ENCODE results near the gene AFDN.
A peak's percentile ranks its signal among the peaks of the same experiment; 100 is the strongest.

The AFDN gene

DNA sequence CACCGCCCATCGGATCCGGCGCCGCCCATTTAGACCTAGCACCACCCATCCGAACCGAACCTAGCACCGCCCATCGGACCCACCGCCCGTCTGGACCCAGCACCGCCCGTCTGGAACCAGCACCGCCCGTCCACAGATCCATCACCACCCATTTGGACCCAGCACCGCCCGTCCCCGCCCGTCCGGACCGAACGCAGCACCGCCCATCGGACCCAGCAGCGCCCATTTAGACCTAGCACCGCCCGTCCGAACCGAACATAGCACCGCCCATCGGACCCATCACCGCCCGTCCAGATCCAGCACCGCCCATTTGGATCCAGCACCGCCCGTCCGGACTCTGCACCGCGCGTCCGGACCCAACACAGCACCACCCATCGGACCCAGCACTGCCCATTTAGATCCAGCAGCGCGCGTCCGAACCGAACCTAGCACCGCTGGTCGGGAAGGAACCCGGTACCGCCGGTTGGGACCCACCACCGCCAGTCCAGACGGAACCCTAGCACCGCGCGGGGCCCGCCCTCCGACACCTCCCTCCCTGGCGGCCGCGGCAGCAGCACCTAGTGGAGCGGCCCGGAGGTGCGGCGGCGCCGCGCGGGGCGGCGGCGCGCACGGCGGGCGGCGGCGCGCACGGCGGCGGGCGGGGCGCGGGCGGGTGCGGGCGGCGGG lies 348 bp upstream of the AFDN start:
- H3K4me2 ChIP-seq (ENCODE audit: low read depth, low read length), result peak overlapping the region; percentile 59; the same call in 1 of the 2 replicates
- no peaks in the 10 kb centered on the region for H3K9me2 ChIP-seq (replicated peaks; ENCODE audit: insufficient read depth, low read length)
- H3K27me3 ChIP-seq (replicated peaks; ENCODE audit: insufficient read depth, low read length), result no peaks in the 10 kb centered on the region
- H4K20me1 ChIP-seq (ENCODE audit: insufficient read depth, low read length), result no peaks in the 10 kb centered on the region
- peak overlapping the region; percentile 67 for H3K4me3 ChIP-seq (ENCODE audit: low read length)
- peak overlapping the region; percentile 31; the same call in 1 of the 2 replicates for H3K9ac ChIP-seq (ENCODE audit: low read length)
- no peaks in the 10 kb centered on the region for H3K36me3 ChIP-seq (replicated peaks; ENCODE audit: insufficient read depth, low read length)
- no peaks in the 10 kb centered on the region for H3K4me1 ChIP-seq (ENCODE audit: low read length)
- no peak for TF ChIP-seq EZH2 (optimal IDR thresholded peaks at IDR 0.05; ENCODE audit: low read depth, low read length)
- TF ChIP-seq, protein P1, sequence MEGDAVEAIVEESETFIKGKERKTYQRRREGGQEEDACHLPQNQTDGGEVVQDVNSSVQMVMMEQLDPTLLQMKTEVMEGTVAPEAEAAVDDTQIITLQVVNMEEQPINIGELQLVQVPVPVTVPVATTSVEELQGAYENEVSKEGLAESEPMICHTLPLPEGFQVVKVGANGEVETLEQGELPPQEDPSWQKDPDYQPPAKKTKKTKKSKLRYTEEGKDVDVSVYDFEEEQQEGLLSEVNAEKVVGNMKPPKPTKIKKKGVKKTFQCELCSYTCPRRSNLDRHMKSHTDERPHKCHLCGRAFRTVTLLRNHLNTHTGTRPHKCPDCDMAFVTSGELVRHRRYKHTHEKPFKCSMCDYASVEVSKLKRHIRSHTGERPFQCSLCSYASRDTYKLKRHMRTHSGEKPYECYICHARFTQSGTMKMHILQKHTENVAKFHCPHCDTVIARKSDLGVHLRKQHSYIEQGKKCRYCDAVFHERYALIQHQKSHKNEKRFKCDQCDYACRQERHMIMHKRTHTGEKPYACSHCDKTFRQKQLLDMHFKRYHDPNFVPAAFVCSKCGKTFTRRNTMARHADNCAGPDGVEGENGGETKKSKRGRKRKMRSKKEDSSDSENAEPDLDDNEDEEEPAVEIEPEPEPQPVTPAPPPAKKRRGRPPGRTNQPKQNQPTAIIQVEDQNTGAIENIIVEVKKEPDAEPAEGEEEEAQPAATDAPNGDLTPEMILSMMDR (IDR thresholded peaks at IDR 0.05; ENCODE audit: low read length), result peak; percentile 6; the same call in 1 of the 2 replicates
- peaks cover 14% of the 10 kb centered on the region for H3K79me2 ChIP-seq (ENCODE audit: low read length)
- no peak overlapping the region for H3K27ac ChIP-seq (ENCODE audit: low read length)
- peak overlapping the region; percentile 77; the same call in 1 of the 2 replicates for H2AFZ ChIP-seq (ENCODE audit: low read length)
- H3F3A ChIP-seq (ENCODE audit: insufficient read depth, low read length), result no peaks in the 10 kb centered on the region
- no peaks in the 10 kb centered on the region for H3K9me3 ChIP-seq (replicated peaks; ENCODE audit: insufficient read depth, low read length)
- peak; percentile 37 for DNase-seq

- no peak overlapping the region for H2AFZ ChIP-seq (ENCODE audit: low read length)
- H3F3A ChIP-seq (ENCODE audit: insufficient read depth, low read length), result no peaks in the 10 kb centered on the region
- H3K27ac ChIP-seq (ENCODE audit: low read length), result no peak overlapping the region
- H3K9me3 ChIP-seq (replicated peaks; ENCODE audit: insufficient read depth, low read length), result no peaks in the 10 kb centered on the region
- no peak for TF ChIP-seq EZH2 (optimal IDR thresholded peaks at IDR 0.05; ENCODE audit: low read depth, low read length)
- peaks cover 19% of the 10 kb centered on the region for H3K79me2 ChIP-seq (ENCODE audit: low read length)
- peak overlapping the region; percentile 60 for H3K4me2 ChIP-seq (ENCODE audit: low read depth, low read length)
- H3K9me2 ChIP-seq (replicated peaks; ENCODE audit: insufficient read depth, low read length), result no peaks in the 10 kb centered on the region
- H3K4me3 ChIP-seq (ENCODE audit: low read length), result peak overlapping the region; percentile 54
- H3K9ac ChIP-seq (ENCODE audit: low read length), result no peak overlapping the region
- H3K4me1 ChIP-seq (ENCODE audit: low read length), result 0 out of 2 replicates have a peak, but pooled peaks cover 4% of the 10 kb centered on the region
- DNase-seq, result peak; percentile 48
- no peaks in the 10 kb centered on the region for H3K27me3 ChIP-seq (replicated peaks; ENCODE audit: insufficient read depth, low read length)
- H3K36me3 ChIP-seq (replicated peaks; ENCODE audit: insufficient read depth, low read length), result no peaks in the 10 kb centered on the region
- H4K20me1 ChIP-seq (ENCODE audit: insufficient read depth, low read length), result no peaks in the 10 kb centered on the region
These were observed 1.0 kb downstream of the AFDN start for GRCh38 chr6:167827583-167828324.

- H4K20me1 ChIP-seq (ENCODE audit: insufficient read depth, low read length), result no peaks in the 10 kb centered on the region
- no peaks in the 10 kb centered on the region for H3K36me3 ChIP-seq (replicated peaks; ENCODE audit: insufficient read depth, low read length)
- no peak overlapping the region for H3K27ac ChIP-seq (ENCODE audit: low read length)
- peak overlapping the region; percentile 60; the same call in 1 of the 2 replicates for H3K4me2 ChIP-seq (ENCODE audit: low read depth, low read length)
- H3K9ac ChIP-seq (ENCODE audit: low read length), result no peak overlapping the region
- no peak for DNase-seq
- H3K9me2 ChIP-seq (replicated peaks; ENCODE audit: insufficient read depth, low read length), result no peaks in the 10 kb centered on the region
- H3K79me2 ChIP-seq (ENCODE audit: low read length), result peaks cover 19% of the 10 kb centered on the region
- no peak for TF ChIP-seq EZH2 (optimal IDR thresholded peaks at IDR 0.05; ENCODE audit: low read depth, low read length)
- TF ChIP-seq EZH2phosphoT487 (IDR thresholded peaks at IDR 0.05; ENCODE audit: low read length), result no peak
- TF ChIP-seq, protein P1 (IDR thresholded peaks at IDR 0.05; ENCODE audit: low read length), result no peak
- no peak overlapping the region for H2AFZ ChIP-seq (ENCODE audit: low read length)
- 0 out of 2 replicates have a peak, but pooled peaks cover 8% of the 10 kb centered on the region for H3K4me1 ChIP-seq (ENCODE audit: low read length)
- H3F3A ChIP-seq (ENCODE audit: insufficient read depth, low read length), result no peaks in the 10 kb centered on the region
- H3K9me3 ChIP-seq (replicated peaks; ENCODE audit: insufficient read depth, low read length), result no peaks in the 10 kb centered on the region
- H3K4me3 ChIP-seq (ENCODE audit: low read length), result no peak overlapping the region
- H3K27me3 ChIP-seq (replicated peaks; ENCODE audit: insufficient read depth, low read length), result no peaks in the 10 kb centered on the region
These were observed 1.7 kb downstream of the AFDN start for GRCh38 chr6:167828325-167828956.

Measured in MM.1S (cell line).